Stimulated activated CD8-positive, alpha-beta memory T cell treated with anti-CD3 and anti-CD28 coated beads, Interleukin-7, amount 100 ng/mL, for 1 hour (primary cell): ENCODE results near the gene KIF21B.
A peak's percentile ranks its signal among the peaks of the same experiment; 100 is the strongest.

ENCODE experiments used
- DNase-seq, 2 donors: peaks; one replicate each; pipeline ENCODE4 v3.0.0-alpha.2; 2020; ENCODE audit warnings: low read depth in 2 of 2

The KIF21B gene

DNA sequence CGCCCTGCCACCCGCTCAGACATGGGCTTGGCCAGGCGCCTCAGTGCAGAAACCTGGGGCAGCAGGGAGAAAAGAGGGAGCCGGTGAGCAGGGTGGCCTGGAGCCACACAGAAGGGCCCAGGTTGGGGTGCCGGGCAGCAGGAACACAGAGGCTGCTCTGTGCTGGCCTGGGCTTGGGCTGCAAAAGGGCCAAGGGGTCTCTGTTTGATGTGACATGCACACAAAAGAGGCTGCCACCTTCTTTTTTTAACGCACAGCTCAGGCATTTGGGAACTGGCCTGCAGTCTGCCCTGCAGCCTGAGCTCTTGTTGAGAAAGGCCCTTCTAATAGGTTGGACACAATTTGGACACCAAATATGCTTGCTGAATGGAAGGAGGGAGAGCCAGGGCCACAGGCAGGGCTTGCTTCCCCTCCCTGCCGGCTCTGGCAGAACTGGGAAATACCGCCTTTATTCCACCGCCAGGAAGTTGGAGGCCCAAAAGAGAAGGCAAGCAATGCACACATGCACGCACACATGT, 32.4 kb downstream of the KIF21B start:
- no peak for DNase-seq

DNA sequence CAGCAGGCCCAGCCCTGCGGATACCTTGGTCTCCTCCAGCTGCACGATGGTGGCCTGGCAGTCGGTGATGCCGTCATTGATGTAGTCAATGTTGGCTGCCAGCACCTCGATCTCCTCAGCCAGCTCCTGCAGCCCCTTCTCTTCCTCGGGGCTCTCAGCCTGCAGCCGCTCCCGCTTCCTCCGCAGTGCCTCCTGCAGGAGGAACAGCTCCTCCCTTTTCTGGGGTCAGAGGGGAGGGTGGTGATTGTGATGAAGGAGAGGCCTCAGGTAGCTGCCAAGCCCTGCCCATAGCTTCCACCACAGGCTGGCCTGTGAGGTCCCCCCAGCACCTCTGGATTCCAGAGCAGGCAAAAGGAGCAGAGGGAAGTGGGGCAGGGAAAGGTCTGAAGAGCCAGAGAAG, 33.4 kb downstream of the KIF21B start:
- no peak for DNase-seq

DNA sequence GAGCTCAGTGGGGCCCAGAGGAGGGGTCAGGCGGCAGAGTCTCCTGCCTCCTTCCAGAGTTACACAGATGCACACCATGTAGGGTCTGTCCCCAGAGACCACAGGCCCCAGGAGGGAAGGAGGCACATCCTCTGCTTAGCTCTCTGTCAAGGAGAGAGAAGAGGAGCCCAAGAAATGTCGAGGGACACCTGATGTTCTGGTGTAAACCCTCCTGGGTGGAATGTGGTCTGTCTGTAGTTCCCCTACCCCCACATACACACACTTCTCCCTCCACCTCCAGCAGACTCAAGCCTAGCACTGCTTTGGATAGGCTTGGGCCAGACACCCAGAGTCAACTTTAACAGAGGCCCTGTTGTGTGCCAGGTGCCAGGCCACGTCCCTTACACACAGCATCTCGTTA, 34.2 kb downstream of the KIF21B start:
- no peak for DNase-seq

DNA sequence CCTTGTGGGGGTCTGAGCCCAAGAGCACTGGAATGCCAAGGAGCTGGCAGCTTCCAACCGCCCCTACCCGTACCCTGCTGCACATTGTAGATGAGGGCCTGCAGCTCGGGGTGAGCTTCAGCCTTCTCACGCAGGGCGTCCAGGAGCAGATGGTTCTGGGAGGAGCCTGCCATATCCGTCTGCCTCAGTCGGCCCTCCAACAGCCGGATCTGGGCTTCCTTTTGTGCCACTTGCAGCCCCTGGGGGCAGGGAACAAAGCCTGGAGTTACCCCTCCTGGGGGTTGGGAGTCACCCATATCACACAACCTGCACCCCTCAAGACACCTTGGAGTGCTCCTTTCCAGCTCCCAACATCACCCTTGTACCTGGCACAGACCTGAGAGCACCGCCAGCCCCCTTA, 34.8 kb downstream of the KIF21B start:
- DNase-seq: no peak

GRCh38 chr1:200985481-200985880, 38.0 kb downstream of the KIF21B start:
- DNase-seq: no peak

DNA sequence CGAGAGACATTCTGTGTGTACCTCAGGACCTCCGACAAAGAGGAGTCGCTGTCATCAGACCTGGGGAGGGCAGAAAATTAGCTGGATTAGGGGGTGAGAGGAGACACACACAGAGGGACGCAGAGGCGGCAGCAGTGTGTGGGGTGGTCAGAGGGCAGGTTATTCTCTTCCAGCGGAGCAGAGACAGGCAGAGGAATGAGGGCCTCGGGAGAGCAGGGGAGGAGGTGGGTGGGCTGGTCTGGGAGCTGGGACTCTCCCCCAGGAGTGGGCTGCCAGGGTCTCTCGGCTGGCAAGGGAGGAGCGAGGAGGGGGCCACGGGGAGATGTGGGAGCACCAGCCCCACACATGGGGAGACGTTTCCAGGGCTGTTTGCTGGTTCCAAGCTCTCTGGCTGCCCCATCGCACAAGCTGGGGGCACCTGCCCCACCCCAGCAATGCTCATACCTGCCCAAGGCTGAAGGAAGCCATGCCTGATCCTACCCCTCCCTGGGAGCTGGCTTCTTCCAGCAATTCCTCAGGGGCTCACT, 40.4 kb downstream of the KIF21B start:
- no peak for DNase-seq

- no peak for DNase-seq
Observed at GRCh38 chr1:200982071-200982945, 41.2 kb downstream of the KIF21B start.

GRCh38 chr1:200981278-200981677, 42.2 kb downstream of the KIF21B start:
- DNase-seq: no peak

DNA sequence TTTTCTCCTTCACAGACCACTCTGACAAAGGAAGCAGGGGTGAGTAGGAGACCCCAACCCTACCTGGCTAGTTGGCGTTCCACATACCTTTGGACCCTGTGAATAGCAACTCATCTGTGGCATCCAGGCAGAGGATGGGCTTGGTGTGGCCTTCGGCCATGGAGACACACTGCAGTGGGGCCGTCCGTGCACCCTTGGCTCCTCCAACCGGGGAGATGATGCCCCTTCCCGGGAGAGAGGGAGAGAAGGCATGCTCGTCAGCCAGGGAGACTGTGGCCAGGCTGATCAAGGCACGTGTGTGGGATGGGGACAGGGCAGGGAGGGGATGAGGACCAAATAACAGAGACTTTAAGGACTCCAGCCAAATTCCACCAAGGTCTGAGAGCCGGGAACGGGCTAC, 42.6 kb downstream of the KIF21B start:
- no peak for DNase-seq

- DNase-seq: no peak
Observed at GRCh38 chr1:200980452-200980772, 43.1 kb downstream of the KIF21B start.

- DNase-seq: peak; percentile 28 to 52
Observed at GRCh38 chr1:200979574-200980451, 43.7 kb downstream of the KIF21B start.

GRCh38 chr1:200977071-200977754, 46.3 kb downstream of the KIF21B start:
- no peak for DNase-seq

GRCh38 chr1:200976634-200977033, 46.9 kb downstream of the KIF21B start:
- no peak for DNase-seq

DNA sequence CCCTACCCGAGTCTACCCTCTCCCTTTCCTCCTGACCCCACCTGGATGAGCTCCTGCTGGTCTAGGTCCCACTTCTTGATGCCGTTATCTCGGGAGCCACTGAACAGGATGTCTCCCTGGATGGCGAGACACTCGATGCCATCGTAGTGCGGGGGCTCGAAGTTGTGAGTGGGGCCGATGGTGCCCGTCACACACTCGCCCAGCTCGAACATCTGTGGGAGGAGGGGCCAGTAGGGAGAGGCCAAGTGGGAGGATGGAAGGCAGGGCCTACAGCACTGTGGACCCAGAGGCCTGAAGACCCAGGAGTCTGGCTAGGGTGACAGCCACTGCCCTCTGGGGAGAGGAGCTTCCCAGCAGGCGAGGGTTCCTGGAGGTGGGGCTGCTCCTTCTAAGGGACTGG, 48.1 kb downstream of the KIF21B start:
- DNase-seq: no peak

- DNase-seq: no peak
Observed at GRCh38 chr1:200974711-200975110, 48.8 kb downstream of the KIF21B start.

GRCh38 chr1:200973937-200974657, 49.4 kb downstream of the KIF21B start:
- DNase-seq: no peak

- DNase-seq: no peak
Observed at GRCh38 chr1:200972985-200973742, 50.4 kb downstream of the KIF21B start.

- DNase-seq: peak; percentile 46 to 51
Observed at GRCh38 chr1:200971955-200972711, 51.4 kb downstream of the KIF21B start.

DNA sequence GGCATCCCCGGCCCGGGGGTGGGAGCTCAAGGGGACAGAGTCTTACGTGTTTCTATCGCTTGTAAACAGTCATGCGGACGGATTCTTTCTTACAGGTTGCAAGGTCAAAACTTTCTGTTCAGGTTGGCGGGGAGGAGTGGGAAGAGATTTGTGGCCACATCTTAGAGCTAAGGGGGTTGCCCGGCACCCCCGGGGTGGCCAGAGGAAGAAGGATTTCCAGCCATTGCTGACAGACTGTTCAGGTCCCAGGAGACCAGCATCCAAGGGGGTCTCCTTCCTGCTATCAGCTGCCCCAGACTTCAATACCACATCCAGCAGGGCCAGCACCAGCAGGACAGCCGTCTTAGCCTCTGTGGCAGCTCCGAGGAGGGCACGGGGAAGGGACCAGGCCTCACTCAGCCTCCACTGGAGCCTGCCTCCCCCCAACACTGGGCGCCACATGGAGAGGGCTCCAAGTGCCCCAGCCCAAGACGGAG, 52.0 kb downstream of the KIF21B start:
- DNase-seq: no peak
